ENCODE measurements around the gene EML5.

DNA sequence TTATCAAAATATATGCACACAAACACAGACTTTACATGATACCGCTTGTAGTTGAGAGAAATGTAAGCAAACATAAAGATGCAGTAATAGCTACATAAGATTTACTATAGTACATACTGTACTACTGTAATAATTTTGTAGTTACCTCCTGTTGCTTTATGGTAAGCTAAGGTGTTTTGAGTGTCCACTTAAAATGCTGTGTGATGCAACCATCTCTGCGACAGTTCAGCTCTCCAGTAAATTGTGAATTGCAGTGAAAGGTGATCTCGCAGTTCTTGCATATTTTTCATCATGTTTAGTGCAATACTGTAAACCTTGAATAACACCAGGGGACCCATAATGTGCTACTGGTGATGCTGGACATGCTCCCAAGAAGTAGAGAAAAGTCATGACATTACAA, 208.3 kb downstream of the EML5 start:
- TF ChIP-seq POLR2A (IDR thresholded peaks at IDR 0.05; ENCODE audit: low read length) (no peak), GATA1 (IDR thresholded peaks at IDR 0.05; ENCODE audit: low read depth, low read length) (no peak)
